Mucosa of descending colon (tissue), 3 donors: ENCODE measurements around the gene YTHDC2. TPM values are rescaled to one million over a fixed set of nuclear protein-coding genes. Genes with fewer than 3 reads are reported as not detected.
A peak's percentile ranks its signal among the peaks of the same experiment; 100 is the strongest.

Source experiments
- ATAC-seq: fragments of 200-7000 bp; cut with Tn5 transposase; one replicate; pipeline ENCODE4 v1.9.1; 2020; ENCODE audit warnings: mild to moderate bottlenecking, moderate library complexity
- DNase-seq, 3 donors: peaks; one replicate each; pipeline ENCODE4 v3.0.0-alpha.2; 2020
- H3K36me3 ChIP-seq: fragments of 200-600 bp; one replicate; pipeline ENCODE4 v1.8.0; 2021; ENCODE audit warnings: low read depth, mild to moderate bottlenecking
- H3K4me1 ChIP-seq: fragments of 200-600 bp; one replicate; pipeline ENCODE4 v1.8.0; 2021; ENCODE audit warnings: low read depth, mild to moderate bottlenecking
- H3K4me3 ChIP-seq: fragments of 200-600 bp; one replicate; pipeline ENCODE4 v1.8.0; 2021; ENCODE audit warnings: mild to moderate bottlenecking
- H3K9me3 ChIP-seq: fragments of 200-600 bp; one replicate; pipeline ENCODE4 v1.8.0; 2021; ENCODE audit warnings: mild to moderate bottlenecking
- intact Hi-C, 2 donors: fragments of 100-400 bp; cut with DNase I in 1 of 2; cut with micrococcal nuclease in 1 of 2; formaldehyde crosslinking; loops; one replicate each; pipeline versions ENCODE4 v1.11.0 to v1.11.1; 2022; cut with DNase I, micrococcal nuclease
- total RNA-seq, 3 donors: library from RNA; stranded (reverse); fragmentation: NEBNext Ultra II Directional in 2 of 3; extraction: Animal tissue kit (Norgen Biotek cat#: 25700) in 2 of 3; gene quantifications; one replicate each; pipeline versions ENCODE4 v1.2.1 to v1.2.4, GENCODE V29; 2021 to 2023
- TF ChIP-seq, protein P1 (sequence below): fragments of 200-600 bp; IDR thresholded peaks from one replicate; pipeline ENCODE4 v1.8.0; 2022; ENCODE audit warnings: antibody characterized with exemption, mild to moderate bottlenecking
- donor health status: DM: no; HTN: no; CAD: no; lungs with moderate emphysema.
- donor health status: DM: no; HTN: no; CAD: no.
- donor health status: DM: no; HTN: yes; CAD: no.

YTHDC2 gene
- total RNA-seq, 3 donors from 2014 or later = 19.3 to 23.5 (median 22.4) TPM

DNA sequence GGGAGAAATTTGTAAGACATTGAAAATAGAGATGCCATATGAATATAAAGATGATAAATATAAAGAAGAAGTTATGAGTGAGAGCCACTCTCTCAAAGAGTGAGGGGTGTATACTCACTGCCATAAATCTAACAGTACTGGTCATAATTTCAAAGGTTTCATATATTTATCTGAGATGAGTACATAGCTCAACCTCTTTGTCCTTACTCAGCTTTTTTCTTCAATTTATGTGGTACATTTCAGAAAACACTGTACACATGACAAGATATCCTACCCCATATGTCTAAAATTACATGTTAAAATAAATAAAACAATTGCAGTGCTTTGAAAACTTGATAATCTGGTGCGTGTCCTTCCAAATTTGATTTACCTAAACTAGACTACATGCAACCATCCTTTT lies 20.0 kb upstream of the YTHDC2 start:
- no peaks in the 10 kb centered on the region for H3K36me3 ChIP-seq
- intact Hi-C loops = no loop called here
- ATAC-seq (no peak), DNase-seq (no peak)
- peaks cover 5% of the 10 kb centered on the region for H3K4me1 ChIP-seq
- H3K4me3 ChIP-seq = no peak overlapping the region
- TF ChIP-seq, protein P1, sequence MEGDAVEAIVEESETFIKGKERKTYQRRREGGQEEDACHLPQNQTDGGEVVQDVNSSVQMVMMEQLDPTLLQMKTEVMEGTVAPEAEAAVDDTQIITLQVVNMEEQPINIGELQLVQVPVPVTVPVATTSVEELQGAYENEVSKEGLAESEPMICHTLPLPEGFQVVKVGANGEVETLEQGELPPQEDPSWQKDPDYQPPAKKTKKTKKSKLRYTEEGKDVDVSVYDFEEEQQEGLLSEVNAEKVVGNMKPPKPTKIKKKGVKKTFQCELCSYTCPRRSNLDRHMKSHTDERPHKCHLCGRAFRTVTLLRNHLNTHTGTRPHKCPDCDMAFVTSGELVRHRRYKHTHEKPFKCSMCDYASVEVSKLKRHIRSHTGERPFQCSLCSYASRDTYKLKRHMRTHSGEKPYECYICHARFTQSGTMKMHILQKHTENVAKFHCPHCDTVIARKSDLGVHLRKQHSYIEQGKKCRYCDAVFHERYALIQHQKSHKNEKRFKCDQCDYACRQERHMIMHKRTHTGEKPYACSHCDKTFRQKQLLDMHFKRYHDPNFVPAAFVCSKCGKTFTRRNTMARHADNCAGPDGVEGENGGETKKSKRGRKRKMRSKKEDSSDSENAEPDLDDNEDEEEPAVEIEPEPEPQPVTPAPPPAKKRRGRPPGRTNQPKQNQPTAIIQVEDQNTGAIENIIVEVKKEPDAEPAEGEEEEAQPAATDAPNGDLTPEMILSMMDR = no peak
- H3K9me3 ChIP-seq = peaks cover 9% of the 10 kb centered on the region

DNA sequence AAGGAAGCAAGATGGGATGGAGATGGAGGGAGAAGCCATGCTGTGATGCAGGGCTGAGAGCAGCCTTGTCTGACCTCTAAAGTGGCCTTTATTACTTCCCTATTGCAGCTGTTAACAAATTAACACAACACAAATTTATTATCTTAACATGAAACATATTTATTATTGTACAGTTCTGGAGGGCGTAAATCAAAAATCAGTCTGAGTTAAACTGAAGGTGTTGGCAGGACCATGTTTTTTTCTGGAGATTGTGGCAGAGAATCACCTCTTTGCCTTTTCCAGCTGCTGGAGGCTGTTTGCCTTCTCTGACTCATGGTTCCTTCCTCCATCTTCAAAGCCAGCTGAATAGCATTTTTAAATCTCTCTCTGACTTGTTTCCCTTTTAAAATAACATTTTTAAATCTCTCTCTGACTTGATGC lies 18.1 kb upstream of the YTHDC2 start:
- intact Hi-C loops = no loop called here
- no peaks in the 10 kb centered on the region for H3K36me3 ChIP-seq
- TF ChIP-seq, protein P1 = no peak
- DNase-seq (no peak), ATAC-seq (no peak)
- no peaks in the 10 kb centered on the region for H3K4me1 ChIP-seq
- H3K4me3 ChIP-seq = no peak overlapping the region
- peaks cover 5% of the 10 kb centered on the region for H3K9me3 ChIP-seq

DNA sequence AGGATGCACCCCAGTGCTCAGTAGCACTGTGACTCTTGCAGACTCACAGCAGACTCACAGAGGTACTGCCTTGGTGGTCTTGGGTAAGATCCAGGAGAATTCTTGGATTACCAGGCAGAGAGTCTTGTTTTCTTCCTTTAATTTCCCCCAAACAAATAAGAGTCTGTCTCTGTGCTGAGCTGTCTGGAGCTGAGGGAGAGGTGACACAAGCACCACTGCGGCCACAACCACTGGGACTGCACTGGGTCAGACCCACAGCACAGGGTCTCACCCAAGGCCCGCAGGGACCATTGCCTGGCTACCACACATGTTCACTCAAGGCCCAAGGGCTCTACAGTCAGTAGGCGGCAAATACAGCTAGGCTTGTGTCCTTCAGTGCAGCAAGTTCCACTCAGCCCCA lies 11.4 kb upstream of the YTHDC2 start:
- TF ChIP-seq, protein P1 = no peak
- H3K4me3 ChIP-seq = no peak overlapping the region
- H3K9me3 ChIP-seq = no peaks in the 10 kb centered on the region
- H3K4me1 ChIP-seq = no peaks in the 10 kb centered on the region
- no peak for ATAC-seq
- no peak for DNase-seq
- H3K36me3 ChIP-seq = no peaks in the 10 kb centered on the region
- intact Hi-C loops = no loop called here

DNA sequence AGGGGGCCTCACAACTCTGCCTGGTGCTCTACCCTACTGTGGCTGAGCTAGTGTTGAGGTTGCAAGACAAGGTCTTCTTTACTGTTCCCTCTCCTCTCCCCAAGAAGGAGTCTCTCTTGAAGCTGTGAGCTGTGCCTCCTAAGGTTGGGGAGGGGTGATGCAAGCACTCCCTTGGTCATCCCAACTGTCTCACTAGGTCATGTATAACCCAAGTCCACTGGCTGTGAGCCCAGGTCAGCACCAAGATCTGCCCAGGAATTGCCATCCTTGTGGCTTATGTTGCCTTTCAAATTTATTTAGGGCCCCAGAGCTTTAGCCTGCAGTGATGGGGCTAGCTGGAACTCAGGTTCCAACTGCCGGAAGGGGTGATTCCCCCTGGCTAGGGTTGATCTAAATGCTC lies 10.3 kb upstream of the YTHDC2 start:
- Histone ChIP-seq H3K4me1 (no peaks in the 10 kb centered on the region), H3K4me3 (no peak overlapping the region), H3K9me3 (no peaks in the 10 kb centered on the region), H3K36me3 (no peaks in the 10 kb centered on the region)
- DNase-seq = no peak
- intact Hi-C loops = no loop called here
- TF ChIP-seq, protein P1 = no peak
- no peak for ATAC-seq

DNA sequence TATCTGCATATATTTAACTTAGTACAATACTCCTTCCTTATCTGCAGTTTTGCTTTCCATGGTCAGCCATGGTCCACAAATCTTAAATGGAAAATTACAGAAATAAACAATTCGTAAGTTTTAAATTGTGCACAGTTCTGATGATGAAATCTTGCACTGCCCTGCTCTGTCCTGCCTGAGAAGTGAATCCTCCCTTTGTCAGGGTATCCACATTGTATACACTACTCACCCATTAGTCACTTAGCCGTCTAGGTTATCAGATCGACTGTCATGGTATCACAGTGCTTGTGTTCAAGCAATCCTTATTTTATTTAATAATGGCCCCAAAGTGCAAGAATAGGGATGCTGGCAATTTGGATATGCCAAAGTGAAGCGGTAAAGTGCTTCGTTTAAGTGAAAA lies 8.3 kb upstream of the YTHDC2 start:
- H3K4me3 ChIP-seq = no peak overlapping the region
- no peaks in the 10 kb centered on the region for H3K9me3 ChIP-seq
- no peak for ATAC-seq
- no peak for DNase-seq
- H3K36me3 ChIP-seq = no peaks in the 10 kb centered on the region
- intact Hi-C loops = no loop called here
- no peaks in the 10 kb centered on the region for H3K4me1 ChIP-seq
- TF ChIP-seq, protein P1 = no peak

DNA sequence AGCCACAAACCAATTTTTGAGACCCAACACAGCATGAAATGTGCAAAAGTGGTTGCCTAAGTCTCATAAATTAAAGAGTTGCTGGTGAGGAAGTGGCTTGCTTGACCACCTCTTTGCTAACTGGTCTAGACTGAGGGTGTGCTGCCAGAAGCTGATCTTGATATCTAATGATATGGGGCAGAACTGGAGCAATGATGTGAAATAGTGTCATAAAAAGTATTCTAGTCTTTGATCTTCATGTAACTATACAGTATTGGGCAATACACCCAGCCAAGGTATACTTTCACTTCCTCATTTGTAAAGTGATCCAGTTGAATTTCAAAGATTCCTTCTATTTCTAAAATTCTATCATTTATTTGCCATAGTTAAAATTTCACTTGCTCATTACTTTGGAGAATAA lies 5.9 kb upstream of the YTHDC2 start:
- DNase-seq (no peak), ATAC-seq (peak; percentile 60)
- Histone ChIP-seq H3K36me3 (no peaks in the 10 kb centered on the region), H3K9me3 (no peaks in the 10 kb centered on the region), H3K4me3 (no peak overlapping the region), H3K4me1 (no peaks in the 10 kb centered on the region)
- TF ChIP-seq, protein P1 = no peak
- intact Hi-C loops = no loop called here
